Measurements from ENCODE around the gene ODAD4.
"Not testable (repeated sequence)": the region's sequence is repeated elsewhere in the genome, so short reads cannot be mapped to it uniquely, and the experiment has no call there.

The ODAD4 gene

DNA sequence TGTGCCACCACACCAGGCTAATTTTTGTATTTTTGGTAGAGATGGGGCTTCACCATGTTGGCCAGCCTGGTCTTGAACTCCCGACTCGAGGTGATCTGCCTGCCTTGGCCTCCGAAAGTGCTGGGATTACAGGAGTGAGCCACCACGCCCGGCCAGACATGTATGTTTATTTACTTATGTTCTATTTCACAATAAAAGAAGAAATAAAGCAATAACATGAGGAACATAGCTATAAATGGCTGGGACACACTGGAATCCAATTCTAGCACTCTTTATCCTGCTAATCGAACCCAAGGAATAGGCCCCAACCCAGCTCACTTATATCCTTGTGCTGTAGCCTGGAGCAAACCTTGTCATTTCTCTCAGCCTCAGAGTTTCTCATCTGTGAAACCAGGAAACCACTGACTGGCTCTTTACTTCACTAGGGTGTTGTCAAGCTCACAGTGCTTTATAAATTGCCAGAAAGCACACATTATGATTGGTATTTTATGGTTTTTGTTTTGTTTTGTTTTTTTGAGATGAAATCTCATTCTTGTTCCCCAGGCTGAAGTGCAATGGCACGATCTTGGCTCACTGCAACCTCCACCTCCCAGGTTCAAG lies 4.3 kb upstream of the ODAD4 start:
- in situ Hi-C loops (cut with MboI; ENCODE audit: low pct_unique_long_range_greater_than_20kb, low sequenced_read_pairs, unreplicated experiment): no loop called here
- TF ChIP-seq CTCF (IDR thresholded peaks at IDR 0.05; ENCODE audit: extremely low read depth, insufficient read depth, missing control alignments): no peak
- no peak for DNase-seq (ENCODE audit: low spot score)

- DNase-seq (ENCODE audit: low spot score): no peak
- in situ Hi-C loops (cut with MboI; ENCODE audit: low pct_unique_long_range_greater_than_20kb, low sequenced_read_pairs, unreplicated experiment): no loop called here
- TF ChIP-seq CTCF (IDR thresholded peaks at IDR 0.05; ENCODE audit: extremely low read depth, insufficient read depth, missing control alignments): no peak
These were observed 1.6 kb upstream of the ODAD4 start for GRCh38 chr17:41928693-41929251.

- DNase-seq (ENCODE audit: low spot score); in situ Hi-C loops (cut with MboI; ENCODE audit: low pct_unique_long_range_greater_than_20kb, low sequenced_read_pairs, unreplicated experiment): not testable (repeated sequence)
These were observed 378 bp downstream of the ODAD4 start for GRCh38 chr17:41930833-41931156.

DNA sequence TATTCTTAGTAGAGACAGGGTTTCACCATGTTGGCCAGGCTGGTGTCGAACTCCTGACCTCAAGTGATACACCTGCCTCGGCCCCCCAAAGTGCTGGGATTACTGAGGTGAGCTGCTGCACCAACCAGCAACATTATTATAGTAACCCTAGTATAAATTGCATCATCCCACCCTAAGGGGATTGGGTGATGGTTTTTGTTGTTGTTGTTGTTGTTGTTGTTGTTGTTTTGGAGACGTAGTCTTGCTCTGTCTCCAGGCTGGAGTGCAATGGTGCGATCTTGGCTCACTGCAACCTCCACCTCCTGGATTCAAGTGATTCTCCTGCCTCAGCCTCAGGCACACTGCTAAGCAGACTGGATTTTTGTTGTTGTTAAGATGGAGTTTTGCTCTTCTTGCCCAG lies 1.3 kb downstream of the ODAD4 start:
- DNase-seq (ENCODE audit: low spot score); in situ Hi-C loops (cut with MboI; ENCODE audit: low pct_unique_long_range_greater_than_20kb, low sequenced_read_pairs, unreplicated experiment): not testable (repeated sequence)

DNA sequence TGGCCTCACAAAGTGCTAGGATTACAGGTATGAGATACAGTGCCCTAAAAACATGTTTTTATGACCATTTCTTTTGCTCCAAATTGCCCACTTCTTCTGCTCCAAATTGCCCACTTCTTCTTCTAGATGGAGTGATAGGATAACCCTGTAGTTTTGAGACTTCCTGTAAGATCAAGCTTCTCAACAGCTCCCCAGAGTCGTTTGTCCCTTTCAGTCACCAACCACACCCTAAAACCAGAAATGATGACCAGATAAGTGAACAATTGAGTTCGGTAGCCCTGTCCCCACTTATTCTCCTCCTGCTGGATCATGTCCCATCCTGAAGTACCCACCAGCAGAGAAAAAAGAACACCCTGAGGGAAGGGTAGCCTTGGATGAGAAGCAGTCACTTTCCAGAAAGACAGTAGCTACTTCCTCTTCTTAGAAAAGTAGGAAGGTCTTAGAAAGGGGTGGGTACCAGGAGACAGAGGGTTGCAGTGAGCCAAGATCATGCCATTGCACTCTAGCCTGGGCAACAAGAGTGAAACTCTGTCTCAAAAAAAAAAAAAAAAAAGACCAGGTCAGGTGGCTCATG lies 2.5 kb downstream of the ODAD4 start:
- in situ Hi-C loops (cut with MboI; ENCODE audit: low pct_unique_long_range_greater_than_20kb, low sequenced_read_pairs, unreplicated experiment): no loop called here
- no peak for TF ChIP-seq CTCF (IDR thresholded peaks at IDR 0.05; ENCODE audit: extremely low read depth, insufficient read depth, missing control alignments)
- DNase-seq (ENCODE audit: low spot score): no peak

GRCh38 chr17:41935641-41936040 lies 5.2 kb downstream of the ODAD4 start:
- no peak for DNase-seq (ENCODE audit: low spot score)
- TF ChIP-seq CTCF (IDR thresholded peaks at IDR 0.05; ENCODE audit: extremely low read depth, insufficient read depth, missing control alignments): no peak
- in situ Hi-C loops (cut with MboI; ENCODE audit: low pct_unique_long_range_greater_than_20kb, low sequenced_read_pairs, unreplicated experiment): no loop called here

GRCh38 chr17:41937970-41938954 lies 7.8 kb downstream of the ODAD4 start:
- in situ Hi-C loops (cut with MboI; ENCODE audit: low pct_unique_long_range_greater_than_20kb, low sequenced_read_pairs, unreplicated experiment): no loop called here
- DNase-seq (ENCODE audit: low spot score): no peak
- no peak for TF ChIP-seq CTCF (IDR thresholded peaks at IDR 0.05; ENCODE audit: extremely low read depth, insufficient read depth, missing control alignments)

All from GM13977 (cell line).